ENCODE measurements around the gene FAM171A1.

Gene FAM171A1

GRCh38 chr10:15245530-15245929 lies 125.6 kb downstream of the FAM171A1 start:
- DNase-seq (ENCODE audit: low read depth, low spot score), result no peak

GRCh38 chr10:15244635-15245197 lies 126.4 kb downstream of the FAM171A1 start:
- no peak for DNase-seq (ENCODE audit: low read depth, low spot score)

GRCh38 chr10:15242261-15242840 lies 128.7 kb downstream of the FAM171A1 start:
- DNase-seq (ENCODE audit: low read depth, low spot score), result no peak

- no peak for DNase-seq (ENCODE audit: low read depth, low spot score)
These were observed 129.8 kb downstream of the FAM171A1 start for GRCh38 chr10:15241306-15241705.

GRCh38 chr10:15238555-15239335 lies 132.3 kb downstream of the FAM171A1 start:
- DNase-seq (ENCODE audit: low read depth, low spot score), result peak; percentile 73

GRCh38 chr10:15237351-15237750 lies 133.7 kb downstream of the FAM171A1 start:
- peak; percentile 74 for DNase-seq (ENCODE audit: low read depth, low spot score)

- peak; percentile 30 for DNase-seq (ENCODE audit: low read depth, low spot score)
These were observed 134.7 kb downstream of the FAM171A1 start for GRCh38 chr10:15236340-15236739.

- no peak for DNase-seq (ENCODE audit: low read depth, low spot score)
These were observed 138.8 kb downstream of the FAM171A1 start for GRCh38 chr10:15232279-15232678.

- no peak for DNase-seq (ENCODE audit: low read depth, low spot score)
These were observed 139.7 kb downstream of the FAM171A1 start for GRCh38 chr10:15231426-15231825.

GRCh38 chr10:15230257-15230656 lies 140.8 kb downstream of the FAM171A1 start:
- DNase-seq (ENCODE audit: low read depth, low spot score), result no peak

- DNase-seq (ENCODE audit: low read depth, low spot score), result no peak
These were observed 141.8 kb downstream of the FAM171A1 start for GRCh38 chr10:15229268-15229667.

GRCh38 chr10:15228426-15228825 lies 142.7 kb downstream of the FAM171A1 start:
- DNase-seq (ENCODE audit: low read depth, low spot score), result no peak

GRCh38 chr10:15227611-15228372 lies 143.3 kb downstream of the FAM171A1 start:
- peak; percentile 20 for DNase-seq (ENCODE audit: low read depth, low spot score)

GRCh38 chr10:15225511-15225910 lies 145.6 kb downstream of the FAM171A1 start:
- DNase-seq (ENCODE audit: low read depth, low spot score), result no peak

GRCh38 chr10:15224948-15225347 lies 146.1 kb downstream of the FAM171A1 start:
- no peak for DNase-seq (ENCODE audit: low read depth, low spot score)

- DNase-seq (ENCODE audit: low read depth, low spot score), result peak; percentile 92
These were observed 147.9 kb downstream of the FAM171A1 start for GRCh38 chr10:15223174-15223573.

- DNase-seq (ENCODE audit: low read depth, low spot score), result peak; percentile 36
These were observed 148.6 kb downstream of the FAM171A1 start for GRCh38 chr10:15222511-15222910.

- no peak for DNase-seq (ENCODE audit: low read depth, low spot score)
These were observed 150.6 kb downstream of the FAM171A1 start for GRCh38 chr10:15220445-15220844.

- no peak for DNase-seq (ENCODE audit: low read depth, low spot score)
These were observed 154.4 kb downstream of the FAM171A1 start for GRCh38 chr10:15216700-15217099.

- DNase-seq (ENCODE audit: low read depth, low spot score), result no peak
These were observed 156.9 kb downstream of the FAM171A1 start for GRCh38 chr10:15214237-15214636.

GRCh38 chr10:15213461-15213861 lies 157.6 kb downstream of the FAM171A1 start:
- DNase-seq (ENCODE audit: low read depth, low spot score), result no peak

- DNase-seq (ENCODE audit: low read depth, low spot score), result peak; percentile 52
These were observed 159.6 kb downstream of the FAM171A1 start for GRCh38 chr10:15211464-15211979.
